HepG2 (cell line): Measurements from ENCODE around the gene ZC3H18. TPM values are rescaled to one million over a fixed set of nuclear protein-coding genes. Genes with fewer than 3 reads are reported as not detected.

Source experiments
- ARID2 ChIP-seq: sonication (generic); formaldehyde crosslinking; IDR thresholded peaks from 2 replicates; pipeline ENCODE4 v1.8.1; 2022; ENCODE audit warnings: mild to moderate bottlenecking, missing genetic modification reagents, borderline replicate concordance
- ATF7-NPFF ChIP-seq: sonication (generic); formaldehyde crosslinking; IDR thresholded peaks from 2 replicates; pipeline ENCODE4 v1.8.1; 2023; ENCODE audit warnings: mild to moderate bottlenecking, low read depth, missing genetic modification reagents, moderate library complexity
- ETV5 ChIP-seq: IDR thresholded peaks from 2 replicates; pipeline ENCODE4 v1.6.1; 2018; ENCODE audit warnings: missing biosample characterization, missing genetic modification reagents, inconsistent platforms, borderline replicate concordance
- GATAD1 ChIP-seq: IDR thresholded peaks from 2 replicates; pipeline ENCODE4 v1.6.1; 2016; ENCODE audit warnings: missing genetic modification reagents, missing compliant biosample characterization
- GPN1 ChIP-seq: sonication (generic); formaldehyde crosslinking; IDR thresholded peaks from 2 replicates; pipeline ENCODE4 v1.5.1; 2020; ENCODE audit warnings: missing genetic modification reagents, borderline replicate concordance
- HDAC2 ChIP-seq: sonication (generic); formaldehyde crosslinking; IDR thresholded peaks from 2 replicates; pipeline ENCODE4 v1.4.0; 2020; ENCODE audit warnings: missing genetic modification reagents
- HDAC6 ChIP-seq: fragments of 200-600 bp; sonication (generic); IDR thresholded peaks from 2 replicates; pipeline ENCODE4 v1.7.0; 2017; ENCODE audit warnings: mild to moderate bottlenecking, antibody characterized with exemption, low read length, low read depth
- MAX ChIP-seq: IDR thresholded peaks from 2 replicates; pipeline ENCODE4 v1.6.1; 2012; ENCODE audit warnings: inconsistent platforms
- MIER3 ChIP-seq: IDR thresholded peaks from 2 replicates; pipeline ENCODE4 v1.6.1; 2016; ENCODE audit warnings: missing compliant biosample characterization, borderline replicate concordance
- NCOA2 ChIP-seq: sonication (generic); formaldehyde crosslinking; IDR thresholded peaks from 2 replicates; pipeline ENCODE4 v1.8.0; 2022; ENCODE audit warnings: inconsistent platforms
- NFKB2 ChIP-seq: sonication (generic); formaldehyde crosslinking; IDR thresholded peaks from 2 replicates; pipeline ENCODE4 v1.4.0; 2020; ENCODE audit warnings: missing genetic modification reagents, borderline replicate concordance
- SATB2 ChIP-seq: sonication (generic); formaldehyde crosslinking; IDR thresholded peaks from 2 replicates; pipeline ENCODE4 v1.5.0; 2020; ENCODE audit warnings: missing genetic modification reagents
- SMARCE1 ChIP-seq: fragments of 450-650 bp; IDR thresholded peaks from 2 replicates; pipeline ENCODE4 v1.6.1; 2017; ENCODE audit warnings: borderline replicate concordance
- ZBTB14 ChIP-seq: sonication (generic); formaldehyde crosslinking; IDR thresholded peaks from 2 replicates; pipeline ENCODE4 v1.4.0; 2020; ENCODE audit warnings: missing genetic modification reagents
- ZNF333 ChIP-seq: sonication (generic); formaldehyde crosslinking; IDR thresholded peaks from 2 replicates; pipeline ENCODE4 v1.4.0; 2020; ENCODE audit warnings: mild to moderate bottlenecking, missing genetic modification reagents, borderline replicate concordance
- polyA plus RNA-seq, 8 experiments: library from polyadenylated mRNA; depleted of rRNA in 3 of 8; stranded (reverse) in 7 of 8; unstranded in 1 of 8; fragments of >200 nt; fragmentation: Illumina TruSeq in 4 of 8; extraction: Trizol in 4 of 8; gene quantifications; 2 replicates each; pipeline versions ENCODE4 v1.2.1 to v1.2.3, GENCODE V29; 2011 to 2016; ENCODE audit warnings: low read depth in 4 of 8, missing spikeins in 1 of 8, mixed read lengths in 1 of 8; ENCODE audit not compliant: insufficient read depth in 1 of 8
- total RNA-seq, 5 experiments: library from RNA; depleted of rRNA; stranded (reverse); fragments of >200 nt; fragmentation: Illumina TruSeq; extraction: Trizol; gene quantifications; 2 replicates each; pipeline ENCODE4 v1.2.3, GENCODE V29; 2016; ENCODE audit warnings: low read depth in 1 of 5
- TF ChIP-seq, protein P1 (sequence below): IDR thresholded peaks from 2 replicates; pipeline ENCODE4 v1.6.1; 2016; ENCODE audit warnings: control low read depth
- TF ChIP-seq, protein P2 (sequence below): sonication (generic); formaldehyde crosslinking; conservative IDR thresholded peaks from 2 replicates; pipeline ENCODE4 v1.8.0; 2022; ENCODE audit warnings: mild to moderate bottlenecking, moderate library complexity, missing genetic modification reagents
- TF ChIP-seq, protein P3 (sequence below): sonication (generic); formaldehyde crosslinking; IDR thresholded peaks from 2 replicates; pipeline ENCODE4 v1.5.1; 2020; ENCODE audit warnings: mild to moderate bottlenecking, missing genetic modification reagents, moderate library complexity

The ZC3H18 gene
- total and polyA plus RNA-seq, 2 of the 13 experiments (the other 11 are each of a cell fraction or from before 2014, with no cell fraction given) = 11.2 to 27.4 TPM

- TF ChIP-seq, protein P1, sequence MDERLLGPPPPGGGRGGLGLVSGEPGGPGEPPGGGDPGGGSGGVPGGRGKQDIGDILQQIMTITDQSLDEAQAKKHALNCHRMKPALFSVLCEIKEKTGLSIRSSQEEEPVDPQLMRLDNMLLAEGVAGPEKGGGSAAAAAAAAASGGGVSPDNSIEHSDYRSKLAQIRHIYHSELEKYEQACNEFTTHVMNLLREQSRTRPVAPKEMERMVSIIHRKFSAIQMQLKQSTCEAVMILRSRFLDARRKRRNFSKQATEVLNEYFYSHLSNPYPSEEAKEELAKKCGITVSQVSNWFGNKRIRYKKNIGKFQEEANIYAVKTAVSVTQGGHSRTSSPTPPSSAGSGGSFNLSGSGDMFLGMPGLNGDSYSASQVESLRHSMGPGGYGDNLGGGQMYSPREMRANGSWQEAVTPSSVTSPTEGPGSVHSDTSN (CRISPR knock-in tag) = no peak
- no peak for TF ChIP-seq ATF7-NPFF (CRISPR knock-in tag)
- TF ChIP-seq GATAD1 (CRISPR knock-in tag) = peak; percentile 44; the same call in 1 of the 2 replicates
- TF ChIP-seq, protein P2, sequence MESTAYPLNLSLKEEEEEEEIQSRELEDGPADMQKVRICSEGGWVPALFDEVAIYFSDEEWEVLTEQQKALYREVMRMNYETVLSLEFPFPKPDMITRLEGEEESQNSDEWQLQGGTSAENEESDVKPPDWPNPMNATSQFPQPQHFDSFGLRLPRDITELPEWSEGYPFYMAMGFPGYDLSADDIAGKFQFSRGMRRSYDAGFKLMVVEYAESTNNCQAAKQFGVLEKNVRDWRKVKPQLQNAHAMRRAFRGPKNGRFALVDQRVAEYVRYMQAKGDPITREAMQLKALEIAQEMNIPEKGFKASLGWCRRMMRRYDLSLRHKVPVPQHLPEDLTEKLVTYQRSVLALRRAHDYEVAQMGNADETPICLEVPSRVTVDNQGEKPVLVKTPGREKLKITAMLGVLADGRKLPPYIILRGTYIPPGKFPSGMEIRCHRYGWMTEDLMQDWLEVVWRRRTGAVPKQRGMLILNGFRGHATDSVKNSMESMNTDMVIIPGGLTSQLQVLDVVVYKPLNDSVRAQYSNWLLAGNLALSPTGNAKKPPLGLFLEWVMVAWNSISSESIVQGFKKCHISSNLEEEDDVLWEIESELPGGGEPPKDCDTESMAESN = peak; percentile 86; the same call in 1 of the 2 replicates
- TF ChIP-seq NFKB2 = peak; percentile 59; the same call in 1 of the 2 replicates
- peak; percentile 59; the same call in 1 of the 2 replicates for TF ChIP-seq NCOA2 (CRISPR knock-in tag)
- no peak for TF ChIP-seq ZNF333 (CRISPR knock-in tag)
- TF ChIP-seq HDAC6 = no peak
- TF ChIP-seq, protein P3, sequence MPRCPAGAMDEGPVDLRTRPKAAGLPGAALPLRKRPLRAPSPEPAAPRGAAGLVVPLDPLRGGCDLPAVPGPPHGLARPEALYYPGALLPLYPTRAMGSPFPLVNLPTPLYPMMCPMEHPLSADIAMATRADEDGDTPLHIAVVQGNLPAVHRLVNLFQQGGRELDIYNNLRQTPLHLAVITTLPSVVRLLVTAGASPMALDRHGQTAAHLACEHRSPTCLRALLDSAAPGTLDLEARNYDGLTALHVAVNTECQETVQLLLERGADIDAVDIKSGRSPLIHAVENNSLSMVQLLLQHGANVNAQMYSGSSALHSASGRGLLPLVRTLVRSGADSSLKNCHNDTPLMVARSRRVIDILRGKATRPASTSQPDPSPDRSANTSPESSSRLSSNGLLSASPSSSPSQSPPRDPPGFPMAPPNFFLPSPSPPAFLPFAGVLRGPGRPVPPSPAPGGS = no peak
- no peak for TF ChIP-seq SMARCE1
- no peak; the same call in 1 of the 2 replicates for TF ChIP-seq GPN1 (CRISPR knock-in tag)
- peak; percentile 94 for TF ChIP-seq MAX
- no peak for TF ChIP-seq SATB2 (CRISPR knock-in tag)
- peak; percentile 44; the same call in 1 of the 2 replicates for TF ChIP-seq ETV5 (CRISPR knock-in tag)
- TF ChIP-seq ZBTB14 (CRISPR knock-in tag) = 0 out of 2 replicates have a peak, but pooled peaks have one; percentile 26
- peak; percentile 39; the same call in 1 of the 2 replicates for TF ChIP-seq MIER3 (CRISPR knock-in tag)
- TF ChIP-seq ARID2 (CRISPR knock-in tag) = no peak
- peak; percentile 74; the same call in 1 of the 2 replicates for TF ChIP-seq HDAC2 (CRISPR knock-in tag)
Observed at GRCh38 chr16:88618182-88618955, 48.2 kb downstream of the ZC3H18 start (continued).
